Measurements from ENCODE around the gene PICK1.
A peak's percentile ranks its signal among the peaks of the same experiment; 100 is the strongest.
"Not testable (repeated sequence)": the region's sequence is repeated elsewhere in the genome, so short reads cannot be mapped to it uniquely, and the experiment has no call there.

Gene PICK1

DNA sequence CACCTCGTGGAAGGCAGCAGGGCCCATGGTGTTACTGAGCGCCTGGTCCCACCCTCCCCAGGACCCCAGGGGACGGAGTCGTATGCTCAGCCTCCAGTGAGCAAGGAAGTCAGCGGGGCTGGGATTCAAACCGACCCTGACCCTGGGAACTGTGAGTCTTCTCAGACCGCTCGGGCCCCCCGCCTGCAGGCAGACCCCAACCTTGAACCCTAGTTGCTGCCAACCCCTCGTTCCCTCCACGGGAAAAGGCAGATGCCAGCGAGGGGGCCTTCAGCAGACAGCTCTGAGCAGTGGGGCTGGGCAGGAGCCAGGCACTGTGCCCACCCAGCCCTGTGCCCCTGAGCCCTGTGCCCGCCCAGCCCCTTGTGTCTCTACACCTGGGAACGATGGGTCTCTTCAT lies 20.4 kb downstream of the PICK1 start:
- no peaks in the 10 kb centered on the region for H3K9me3 ChIP-seq (ENCODE audit: control insufficient read depth in 5 of 5, low read length in 5 of 5)
- H3K9ac ChIP-seq (ENCODE audit: low read length in 5 of 5): no peak overlapping the region
- H3K27ac ChIP-seq (ENCODE audit: low read depth, low read length): no peak overlapping the region
- H3K27me3 ChIP-seq (ENCODE audit: control insufficient read depth in 5 of 5, insufficient read depth in 4 of 5, low read length in 5 of 5): peaks cover 5 to 12% (median 10%) of the 10 kb centered on the region in 5 donors
- peaks cover 0 to 29% (median 22%) of the 10 kb centered on the region in 5 donors for H3K36me3 ChIP-seq (ENCODE audit: control insufficient read depth in 5 of 5, insufficient read depth in 5 of 5, low read length in 5 of 5)
- H3K4me3 ChIP-seq (ENCODE audit: low read depth in 1 of 5, low read length in 5 of 5): no peak overlapping the region
- peaks cover 0 to 21% (median 19%) of the 10 kb centered on the region in 5 donors for H3K4me1 ChIP-seq (ENCODE audit: control insufficient read depth in 5 of 5, insufficient read depth in 5 of 5, low read length in 5 of 5)

- no peak overlapping the region for H3K9ac ChIP-seq (ENCODE audit: low read length in 5 of 5)
- H3K36me3 ChIP-seq (ENCODE audit: control insufficient read depth in 5 of 5, insufficient read depth in 5 of 5, low read length in 5 of 5): peaks cover 0 to 23% (median 15%) of the 10 kb centered on the region in 5 donors
- no peak overlapping the region for H3K27ac ChIP-seq (ENCODE audit: low read depth, low read length)
- H3K4me3 ChIP-seq (ENCODE audit: low read depth in 1 of 5, low read length in 5 of 5): no peak overlapping the region
- H3K27me3 ChIP-seq (ENCODE audit: control insufficient read depth in 5 of 5, insufficient read depth in 4 of 5, low read length in 5 of 5): peaks cover 6 to 17% (median 14%) of the 10 kb centered on the region in 5 donors
- H3K4me1 ChIP-seq (ENCODE audit: control insufficient read depth in 5 of 5, insufficient read depth in 5 of 5, low read length in 5 of 5): peaks cover 0 to 21% (median 20%) of the 10 kb centered on the region in 5 donors
- no peaks in the 10 kb centered on the region for H3K9me3 ChIP-seq (ENCODE audit: control insufficient read depth in 5 of 5, low read length in 5 of 5)
Observed at GRCh38 chr22:38078046-38078840, 21.0 kb downstream of the PICK1 start.

GRCh38 chr22:38079208-38079607 lies 22.0 kb downstream of the PICK1 start:
- Histone ChIP-seq H3K36me3 (ENCODE audit: control insufficient read depth in 5 of 5, insufficient read depth in 5 of 5, low read length in 5 of 5) (peaks cover 0 to 14% (median 7%) of the 10 kb centered on the region in 5 donors), H3K27me3 (ENCODE audit: control insufficient read depth in 5 of 5, insufficient read depth in 4 of 5, low read length in 5 of 5) (peaks cover 9 to 18% (median 14%) of the 10 kb centered on the region in 5 donors)

GRCh38 chr22:38079804-38080203 lies 22.6 kb downstream of the PICK1 start:
- Histone ChIP-seq H3K4me3 (ENCODE audit: low read depth in 1 of 5, low read length in 5 of 5) (no peak overlapping the region), H3K9ac (ENCODE audit: low read length in 5 of 5) (no peak overlapping the region), H3K27ac (ENCODE audit: low read depth, low read length) (no peak overlapping the region), H3K4me1 (ENCODE audit: control insufficient read depth in 5 of 5, insufficient read depth in 5 of 5, low read length in 5 of 5) (peaks cover 0 to 21% (median 20%) of the 10 kb centered on the region in 5 donors), H3K27me3 (ENCODE audit: control insufficient read depth in 5 of 5, insufficient read depth in 4 of 5, low read length in 5 of 5) (peaks cover 9 to 18% (median 14%) of the 10 kb centered on the region in 5 donors), H3K36me3 (ENCODE audit: control insufficient read depth in 5 of 5, insufficient read depth in 5 of 5, low read length in 5 of 5) (peaks cover 0 to 11% (median 3%) of the 10 kb centered on the region in 5 donors), H3K9me3 (ENCODE audit: control insufficient read depth in 5 of 5, low read length in 5 of 5) (no peaks in the 10 kb centered on the region)

More at GRCh38 chr22:38079208-38079607, 22.0 kb downstream of the PICK1 start:
- not testable (repeated sequence) for H3K4me3 ChIP-seq (ENCODE audit: low read depth in 1 of 5, low read length in 5 of 5); H3K9ac ChIP-seq (ENCODE audit: low read length in 5 of 5); H3K9me3 ChIP-seq (ENCODE audit: control insufficient read depth in 5 of 5, low read length in 5 of 5); H3K27ac ChIP-seq (ENCODE audit: low read depth, low read length)
- H3K4me1 ChIP-seq (ENCODE audit: control insufficient read depth in 5 of 5, insufficient read depth in 5 of 5, low read length in 5 of 5): peaks cover 0 to 21% (median 20%) of the 10 kb centered on the region in 5 donors

GRCh38 chr22:38080474-38080849 lies 23.3 kb downstream of the PICK1 start:
- Histone ChIP-seq H3K27ac (ENCODE audit: low read depth, low read length) (no peak overlapping the region), H3K4me1 (ENCODE audit: control insufficient read depth in 5 of 5, insufficient read depth in 5 of 5, low read length in 5 of 5) (peaks cover 0 to 21% (median 20%) of the 10 kb centered on the region in 5 donors), H3K9me3 (ENCODE audit: control insufficient read depth in 5 of 5, low read length in 5 of 5) (no peaks in the 10 kb centered on the region), H3K9ac (ENCODE audit: low read length in 5 of 5) (no peak overlapping the region), H3K27me3 (ENCODE audit: control insufficient read depth in 5 of 5, insufficient read depth in 4 of 5, low read length in 5 of 5) (peaks cover 9 to 18% (median 14%) of the 10 kb centered on the region in 5 donors), H3K4me3 (ENCODE audit: low read depth in 1 of 5, low read length in 5 of 5) (peak overlapping the region in 2 of 5 donors; percentile 60 to 65), H3K36me3 (ENCODE audit: control insufficient read depth in 5 of 5, insufficient read depth in 5 of 5, low read length in 5 of 5) (peaks cover 0 to 13% (median 5%) of the 10 kb centered on the region in 5 donors)

- H3K9me3 ChIP-seq (ENCODE audit: control insufficient read depth in 5 of 5, low read length in 5 of 5): no peaks in the 10 kb centered on the region
- no peak overlapping the region for H3K27ac ChIP-seq (ENCODE audit: low read depth, low read length)
- peaks cover 0 to 16% (median 6%) of the 10 kb centered on the region in 5 donors for H3K36me3 ChIP-seq (ENCODE audit: control insufficient read depth in 5 of 5, insufficient read depth in 5 of 5, low read length in 5 of 5)
- no peak overlapping the region for H3K9ac ChIP-seq (ENCODE audit: low read length in 5 of 5)
- H3K4me3 ChIP-seq (ENCODE audit: low read depth in 1 of 5, low read length in 5 of 5): peak overlapping the region in 4 of 5 donors; percentile 48 to 65 (median 57)
- H3K27me3 ChIP-seq (ENCODE audit: control insufficient read depth in 5 of 5, insufficient read depth in 4 of 5, low read length in 5 of 5): peaks cover 9 to 18% (median 14%) of the 10 kb centered on the region in 5 donors
- H3K4me1 ChIP-seq (ENCODE audit: control insufficient read depth in 5 of 5, insufficient read depth in 5 of 5, low read length in 5 of 5): peaks cover 0 to 21% (median 20%) of the 10 kb centered on the region in 5 donors
Observed at GRCh38 chr22:38080850-38081635, 23.8 kb downstream of the PICK1 start.

DNA sequence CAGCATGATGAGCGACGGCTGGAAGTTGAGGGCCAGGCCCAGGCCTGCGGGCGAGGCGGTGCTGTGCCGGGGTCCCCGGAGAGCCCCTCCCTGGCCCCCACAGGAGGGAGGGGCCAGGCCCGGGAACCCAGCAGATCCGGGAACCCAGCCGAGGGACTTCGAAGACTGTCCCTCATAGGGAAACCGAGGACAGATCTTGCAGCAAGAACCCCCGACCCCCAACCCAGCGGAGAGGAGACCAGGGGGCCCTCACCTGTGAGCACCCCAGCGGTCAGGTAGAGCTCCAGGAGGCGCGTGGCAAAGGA lies 24.4 kb downstream of the PICK1 start:
- H3K4me1 ChIP-seq (ENCODE audit: control insufficient read depth in 5 of 5, insufficient read depth in 5 of 5, low read length in 5 of 5): peaks cover 0 to 21% (median 20%) of the 10 kb centered on the region in 5 donors
- H3K4me3 ChIP-seq (ENCODE audit: low read depth in 1 of 5, low read length in 5 of 5): peak overlapping the region in 4 of 5 donors; percentile 36 to 65 (median 42)
- H3K36me3 ChIP-seq (ENCODE audit: control insufficient read depth in 5 of 5, insufficient read depth in 5 of 5, low read length in 5 of 5): peaks cover 0 to 21% (median 7%) of the 10 kb centered on the region in 5 donors
- no peak overlapping the region for H3K27ac ChIP-seq (ENCODE audit: low read depth, low read length)
- H3K9ac ChIP-seq (ENCODE audit: low read length in 5 of 5): no peak overlapping the region
- no peaks in the 10 kb centered on the region for H3K9me3 ChIP-seq (ENCODE audit: control insufficient read depth in 5 of 5, low read length in 5 of 5)
- peaks cover 9 to 18% (median 14%) of the 10 kb centered on the region in 5 donors for H3K27me3 ChIP-seq (ENCODE audit: control insufficient read depth in 5 of 5, insufficient read depth in 4 of 5, low read length in 5 of 5)

- H3K4me3 ChIP-seq (ENCODE audit: low read depth in 1 of 5, low read length in 5 of 5): peak overlapping the region in 3 of 5 donors; percentile 36 to 65 (median 48)
- peaks cover 0 to 21% (median 7%) of the 10 kb centered on the region in 5 donors for H3K36me3 ChIP-seq (ENCODE audit: control insufficient read depth in 5 of 5, insufficient read depth in 5 of 5, low read length in 5 of 5)
- peaks cover 0 to 21% (median 20%) of the 10 kb centered on the region in 5 donors for H3K4me1 ChIP-seq (ENCODE audit: control insufficient read depth in 5 of 5, insufficient read depth in 5 of 5, low read length in 5 of 5)
- H3K9ac ChIP-seq (ENCODE audit: low read length in 5 of 5): no peak overlapping the region
- peaks cover 9 to 18% (median 14%) of the 10 kb centered on the region in 5 donors for H3K27me3 ChIP-seq (ENCODE audit: control insufficient read depth in 5 of 5, insufficient read depth in 4 of 5, low read length in 5 of 5)
- H3K9me3 ChIP-seq (ENCODE audit: control insufficient read depth in 5 of 5, low read length in 5 of 5): no peaks in the 10 kb centered on the region
- no peak overlapping the region for H3K27ac ChIP-seq (ENCODE audit: low read depth, low read length)
Observed at GRCh38 chr22:38081941-38082828, 25.0 kb downstream of the PICK1 start.

DNA sequence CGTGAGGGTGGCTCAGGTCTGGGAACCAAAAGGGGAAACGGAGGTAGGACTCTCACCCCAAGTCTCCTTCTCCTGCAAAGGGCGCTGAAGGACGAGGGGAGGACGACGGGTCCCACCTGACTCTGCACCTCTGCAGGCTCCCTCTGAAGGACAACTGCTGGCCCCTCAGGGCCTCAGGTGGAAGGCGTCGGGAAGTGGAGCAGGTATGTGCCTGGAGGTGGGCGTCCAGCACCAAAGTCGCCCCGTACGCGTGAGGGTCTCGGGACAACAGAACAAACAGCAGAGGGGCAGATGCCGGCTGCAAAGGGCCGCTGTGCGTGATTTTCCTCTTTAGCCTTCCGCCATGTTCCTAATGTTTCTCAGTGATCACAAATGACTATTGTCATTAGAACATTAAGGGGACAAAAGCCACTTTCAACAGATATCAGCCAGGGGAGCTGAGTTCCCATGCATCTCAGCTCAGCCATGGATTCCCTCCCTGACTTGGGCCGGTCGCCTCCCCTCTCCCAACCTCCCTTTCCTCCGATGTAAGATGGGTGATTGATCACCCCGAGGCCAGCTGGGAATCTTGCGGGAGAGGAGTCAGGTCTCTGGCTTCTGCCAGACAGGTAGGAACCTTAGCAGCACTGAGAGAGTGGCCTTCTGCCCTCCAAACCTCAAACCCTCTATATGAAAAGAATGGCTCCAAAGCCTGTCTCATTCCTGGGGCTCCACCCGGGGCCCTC lies 25.9 kb downstream of the PICK1 start:
- Histone ChIP-seq H3K4me3 (ENCODE audit: low read depth in 1 of 5, low read length in 5 of 5) (no peak overlapping the region), H3K27me3 (ENCODE audit: control insufficient read depth in 5 of 5, insufficient read depth in 4 of 5, low read length in 5 of 5) (peaks cover 9 to 20% (median 14%) of the 10 kb centered on the region in 5 donors), H3K9ac (ENCODE audit: low read length in 5 of 5) (no peak overlapping the region), H3K4me1 (ENCODE audit: control insufficient read depth in 5 of 5, insufficient read depth in 5 of 5, low read length in 5 of 5) (peaks cover 0 to 21% (median 20%) of the 10 kb centered on the region in 5 donors), H3K27ac (ENCODE audit: low read depth, low read length) (no peak overlapping the region), H3K9me3 (ENCODE audit: control insufficient read depth in 5 of 5, low read length in 5 of 5) (no peaks in the 10 kb centered on the region), H3K36me3 (ENCODE audit: control insufficient read depth in 5 of 5, insufficient read depth in 5 of 5, low read length in 5 of 5) (peaks cover 0 to 24% (median 11%) of the 10 kb centered on the region in 5 donors)
